Embryonic facial prominence (tissue), 1 donor: Measurements from ENCODE around the gene P2RX6.
"Not testable (repeated sequence)": the region's sequence is repeated elsewhere in the genome, so short reads cannot be mapped to it uniquely, and the experiment has no call there.

ENCODE experiments used
- DNase-seq: peaks from one replicate; pipeline ENCODE4 v3.0.0-alpha.2; 2016; ENCODE audit errors: extremely low spot score

The P2RX6 gene

GRCh38 chr22:21052715-21053459 is 37.9 kb downstream of the P2RX6 start:
- DNase-seq, result no peak

- DNase-seq, result no peak
Measured at GRCh38 chr22:21054046-21054713, 39.2 kb downstream of the P2RX6 start.

GRCh38 chr22:21054714-21055563 is 40.0 kb downstream of the P2RX6 start:
- DNase-seq, result no peak

- no peak for DNase-seq
Measured at GRCh38 chr22:21055564-21055834, 40.5 kb downstream of the P2RX6 start.

- no peak for DNase-seq
Measured at GRCh38 chr22:21055880-21056319, 40.9 kb downstream of the P2RX6 start.

- DNase-seq, result not testable (repeated sequence)
Measured at GRCh38 chr22:21060363-21060762, 45.4 kb downstream of the P2RX6 start.

GRCh38 chr22:21061660-21062321 is 46.8 kb downstream of the P2RX6 start:
- DNase-seq, result not testable (repeated sequence)

- not testable (repeated sequence) for DNase-seq
Measured at GRCh38 chr22:21064425-21064824, 49.5 kb downstream of the P2RX6 start.

GRCh38 chr22:21064917-21065864 is 50.2 kb downstream of the P2RX6 start:
- no peak for DNase-seq

- DNase-seq, result no peak
Measured at GRCh38 chr22:21067075-21067900, 52.3 kb downstream of the P2RX6 start.

GRCh38 chr22:21067901-21068680 is 53.1 kb downstream of the P2RX6 start:
- no peak for DNase-seq

GRCh38 chr22:21068681-21069276 is 53.8 kb downstream of the P2RX6 start:
- no peak for DNase-seq

- DNase-seq, result no peak
Measured at GRCh38 chr22:21069375-21069774, 54.4 kb downstream of the P2RX6 start.

GRCh38 chr22:21070690-21071615 is 56.0 kb downstream of the P2RX6 start:
- DNase-seq, result no peak

- DNase-seq, result not testable (repeated sequence)
Measured at GRCh38 chr22:21071796-21072195, 56.8 kb downstream of the P2RX6 start.

- DNase-seq, result no peak
Measured at GRCh38 chr22:21073023-21073422, 58.1 kb downstream of the P2RX6 start.

- no peak for DNase-seq
Measured at GRCh38 chr22:21073482-21073881, 58.5 kb downstream of the P2RX6 start.
